DND-41 (cell line): ENCODE results near the gene GALNTL6.

Experiments used
- ATAC-seq: fragments of 200-7000 bp; cut with Tn5 transposase; 3 replicates; pipeline ENCODE4 v1.9.1; 2021; ENCODE audit warnings: low read depth; ENCODE audit not compliant: insufficient read depth
- DNase-seq: peaks from one replicate; pipeline ENCODE4 v3.0.0-alpha.2; 2020
- H2AFZ ChIP-seq: 2 replicates; pipeline ENCODE4 v1.6.0; 2012; ENCODE audit warnings: low read depth, low read length
- H3K27ac ChIP-seq: 2 replicates; pipeline ENCODE4 v1.5.1; 2012; ENCODE audit warnings: low read length, inconsistent platforms
- H3K27me3 ChIP-seq: fragments of 200-600 bp; sonication (generic); 2 replicates; pipeline ENCODE4 v1.6.0; 2012; ENCODE audit warnings: low read length, mild to moderate bottlenecking, inconsistent platforms; ENCODE audit not compliant: insufficient read depth, poor library complexity
- H3K36me3 ChIP-seq: 2 replicates; pipeline ENCODE4 v1.5.1; 2012; ENCODE audit warnings: low read length, inconsistent platforms; ENCODE audit not compliant: insufficient read depth
- H3K4me1 ChIP-seq: 2 replicates; pipeline ENCODE4 v1.5.1; 2012; ENCODE audit warnings: mild to moderate bottlenecking, low read length; ENCODE audit not compliant: insufficient read depth
- H3K4me2 ChIP-seq: 2 replicates; pipeline ENCODE4 v1.6.0; 2012; ENCODE audit warnings: mild to moderate bottlenecking, moderate library complexity, low read length, inconsistent platforms; ENCODE audit not compliant: insufficient read depth
- H3K4me3 ChIP-seq, 2 experiments: fragments of 200-600 bp in 1 of 2; shearing (Covaris generic) in 1 of 2; 2 replicates each; pipeline ENCODE4 v1.5.1; 2012 to 2016; ENCODE audit warnings: inconsistent platforms in 2 of 2, low read length in 2 of 2, mild to moderate bottlenecking in 2 of 2, low read depth in 1 of 2, moderate library complexity in 1 of 2
- H3K79me2 ChIP-seq: 2 replicates; pipeline ENCODE4 v1.6.0; 2012; ENCODE audit warnings: low read length, inconsistent platforms; ENCODE audit not compliant: insufficient read depth
- H3K9ac ChIP-seq: 2 replicates; pipeline ENCODE4 v1.6.0; 2012; ENCODE audit warnings: low read depth, mild to moderate bottlenecking, inconsistent platforms, low read length, moderate library complexity
- H3K9me3 ChIP-seq: 2 replicates; pipeline ENCODE4 v1.5.1; 2012; ENCODE audit warnings: low read length, moderate library complexity, mild to moderate bottlenecking, inconsistent platforms; ENCODE audit not compliant: insufficient read depth, severe bottlenecking
- H4K20me1 ChIP-seq: 2 replicates; pipeline ENCODE4 v1.6.0; 2012; ENCODE audit warnings: low read length; ENCODE audit not compliant: insufficient read depth
- EZH2 ChIP-seq: IDR thresholded peaks from 3 replicates; pipeline ENCODE4 v1.6.1; 2012; ENCODE audit warnings: borderline replicate concordance, low read depth, mild to moderate bottlenecking, moderate library complexity, low read length, inconsistent platforms; ENCODE audit not compliant: severe bottlenecking
- TF ChIP-seq, protein P1 (sequence below): IDR thresholded peaks from 2 replicates; pipeline ENCODE4 v1.5.1; 2012; ENCODE audit warnings: borderline replicate concordance, low read length, moderate library complexity, mild to moderate bottlenecking; ENCODE audit not compliant: poor library complexity, severe bottlenecking; ENCODE audit errors: extremely low read depth

Gene GALNTL6

DNA sequence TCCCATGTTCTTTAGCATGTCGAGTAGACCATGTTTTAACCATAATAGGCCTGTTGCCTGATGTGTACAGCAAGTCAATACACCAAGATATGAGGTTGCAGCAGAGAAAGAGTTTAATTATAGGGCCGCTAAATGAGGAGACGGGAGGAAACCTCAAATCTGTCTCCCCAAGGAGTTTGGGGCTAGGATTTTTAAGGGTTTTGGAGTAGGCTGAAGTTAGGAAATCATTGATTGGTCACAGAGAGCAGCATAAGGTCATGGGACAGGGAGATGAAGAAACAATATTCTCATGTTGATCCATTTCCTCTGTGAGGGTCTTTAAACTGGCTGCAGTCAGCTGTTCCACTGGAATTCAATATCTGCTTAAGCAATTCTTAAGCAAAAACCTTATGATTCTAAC, 1195.2 kb downstream of the GALNTL6 start:
- Histone ChIP-seq H3K27me3 (no peaks in the 10 kb centered on the region), H3K36me3 (no peaks in the 10 kb centered on the region), H3K4me3 (no peak overlapping the region), H3K4me1 (no peaks in the 10 kb centered on the region), H4K20me1 (no peaks in the 10 kb centered on the region), H3K9me3 (no peaks in the 10 kb centered on the region), H3K4me2 (no peak overlapping the region), H3K27ac (no peak overlapping the region), H3K9ac (no peak overlapping the region), H3K79me2 (no peaks in the 10 kb centered on the region), H2AFZ (no peak overlapping the region)
- ATAC-seq (no peak), DNase-seq (no peak)
- TF ChIP-seq, protein P1, sequence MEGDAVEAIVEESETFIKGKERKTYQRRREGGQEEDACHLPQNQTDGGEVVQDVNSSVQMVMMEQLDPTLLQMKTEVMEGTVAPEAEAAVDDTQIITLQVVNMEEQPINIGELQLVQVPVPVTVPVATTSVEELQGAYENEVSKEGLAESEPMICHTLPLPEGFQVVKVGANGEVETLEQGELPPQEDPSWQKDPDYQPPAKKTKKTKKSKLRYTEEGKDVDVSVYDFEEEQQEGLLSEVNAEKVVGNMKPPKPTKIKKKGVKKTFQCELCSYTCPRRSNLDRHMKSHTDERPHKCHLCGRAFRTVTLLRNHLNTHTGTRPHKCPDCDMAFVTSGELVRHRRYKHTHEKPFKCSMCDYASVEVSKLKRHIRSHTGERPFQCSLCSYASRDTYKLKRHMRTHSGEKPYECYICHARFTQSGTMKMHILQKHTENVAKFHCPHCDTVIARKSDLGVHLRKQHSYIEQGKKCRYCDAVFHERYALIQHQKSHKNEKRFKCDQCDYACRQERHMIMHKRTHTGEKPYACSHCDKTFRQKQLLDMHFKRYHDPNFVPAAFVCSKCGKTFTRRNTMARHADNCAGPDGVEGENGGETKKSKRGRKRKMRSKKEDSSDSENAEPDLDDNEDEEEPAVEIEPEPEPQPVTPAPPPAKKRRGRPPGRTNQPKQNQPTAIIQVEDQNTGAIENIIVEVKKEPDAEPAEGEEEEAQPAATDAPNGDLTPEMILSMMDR: no peak
- TF ChIP-seq EZH2: no peak

DNA sequence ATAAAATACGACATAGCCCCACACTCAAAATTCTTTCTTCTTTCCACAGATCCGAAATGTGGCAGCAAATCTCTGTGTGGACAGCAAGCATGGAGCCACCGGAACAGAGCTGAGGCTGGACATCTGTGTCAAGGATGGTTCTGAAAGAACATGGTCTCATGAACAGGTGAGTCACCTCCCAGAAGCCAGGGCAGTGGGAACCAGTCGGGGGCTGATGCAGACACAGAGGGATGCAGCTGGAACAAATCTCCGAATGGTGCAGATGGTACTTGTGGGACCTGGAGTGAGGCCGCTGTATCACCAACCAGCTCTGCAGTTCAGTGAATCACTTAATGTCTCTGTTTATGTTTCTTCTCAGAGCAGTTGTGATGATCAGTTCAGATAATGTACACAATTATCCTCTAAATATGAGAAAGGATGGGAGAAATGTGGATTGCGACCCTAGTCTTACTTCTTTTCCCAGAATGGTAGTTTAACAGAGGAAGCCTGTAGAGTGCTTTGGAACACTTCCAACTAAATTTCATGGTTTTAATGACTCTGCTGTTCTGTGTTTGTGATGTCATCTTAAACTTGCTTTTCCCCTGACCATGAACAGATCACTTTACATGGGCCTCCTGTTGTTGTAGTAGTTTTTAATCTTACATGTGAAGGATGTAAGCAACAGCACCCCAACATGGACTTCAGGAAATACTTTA, 1196.1 kb downstream of the GALNTL6 start:
- H3K4me3 ChIP-seq: no peak overlapping the region
- no peak overlapping the region for H2AFZ ChIP-seq
- H3K9me3 ChIP-seq: no peaks in the 10 kb centered on the region
- H3K4me1 ChIP-seq: peaks cover 8% of the 10 kb centered on the region; the same call in 1 of the 2 replicates
- no peak for ATAC-seq
- H3K9ac ChIP-seq: no peak overlapping the region
- no peaks in the 10 kb centered on the region for H3K79me2 ChIP-seq
- no peak overlapping the region for H3K27ac ChIP-seq
- TF ChIP-seq, protein P1: no peak
- no peak for TF ChIP-seq EZH2
- no peak for DNase-seq
- no peaks in the 10 kb centered on the region for H4K20me1 ChIP-seq
- no peak overlapping the region for H3K4me2 ChIP-seq
- no peaks in the 10 kb centered on the region for H3K27me3 ChIP-seq
- no peaks in the 10 kb centered on the region for H3K36me3 ChIP-seq

DNA sequence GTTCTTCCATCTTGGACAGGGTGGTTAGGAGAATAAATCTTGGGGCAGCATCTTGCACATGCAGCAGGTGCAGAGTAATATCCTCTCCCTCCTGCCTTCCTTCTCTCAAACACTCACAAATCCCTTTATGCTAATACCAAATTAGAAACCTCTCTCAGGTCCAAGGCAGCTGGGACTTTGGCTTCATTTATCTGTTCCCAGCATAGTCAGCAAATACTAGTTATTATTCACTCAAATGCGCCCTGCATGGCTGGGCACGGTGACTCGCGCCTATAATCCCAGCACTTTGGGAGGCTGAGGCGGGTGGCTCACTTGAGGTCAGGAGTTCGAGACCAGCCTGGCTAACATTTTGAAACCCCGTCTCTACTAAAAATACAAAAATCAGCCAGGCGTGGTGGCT, 1199.4 kb downstream of the GALNTL6 start:
- H2AFZ ChIP-seq: no peak overlapping the region
- no peak for DNase-seq
- TF ChIP-seq, protein P1: no peak
- TF ChIP-seq EZH2: no peak

More for the DNA sequence above, 1199.4 kb downstream of the GALNTL6 start:
- Histone ChIP-seq H3K4me3 (no peak overlapping the region), H3K36me3 (no peaks in the 10 kb centered on the region), H3K79me2 (no peaks in the 10 kb centered on the region), H3K4me2 (no peak overlapping the region), H3K27ac (no peak overlapping the region), H3K9ac (no peak overlapping the region), H4K20me1 (no peaks in the 10 kb centered on the region), H3K4me1 (peaks cover 8% of the 10 kb centered on the region; the same call in 1 of the 2 replicates), H3K9me3 (no peaks in the 10 kb centered on the region), H3K27me3 (no peaks in the 10 kb centered on the region)
- ATAC-seq: no peak
